Hepatocyte (in vitro differentiated cells): ENCODE measurements around the gene DNAH9.

Experiments
- CTCF ChIP-seq: fragments of 200-600 bp; sonication (generic); IDR thresholded peaks from 2 replicates; pipeline ENCODE4 v1.5.1; 2016; ENCODE audit warnings: antibody characterized with exemption, mild to moderate bottlenecking; ENCODE audit not compliant: poor library complexity
- EZH2 ChIP-seq: fragments of 200-600 bp; sonication (generic); IDR thresholded peaks from 2 replicates; pipeline ENCODE4 v1.6.1; 2016; ENCODE audit warnings: antibody characterized with exemption, mild to moderate bottlenecking, borderline replicate concordance
- EZH2phosphoT487 ChIP-seq: fragments of 200-600 bp; sonication (generic); IDR thresholded peaks from one replicate; pipeline ENCODE4 v1.6.1; 2018; ENCODE audit warnings: antibody characterized with exemption, mild to moderate bottlenecking, low read depth, moderate library complexity; ENCODE audit not compliant: unreplicated experiment, severe bottlenecking

GRCh38 chr17:11736613-11737312 lies 138.5 kb downstream of the DNAH9 start:
- TF ChIP-seq CTCF (no peak), EZH2 (no peak), EZH2phosphoT487 (no peak)
